Activated naive CD8-positive, alpha-beta T cell (primary cell): Measurements from ENCODE around the gene ANKLE2.
"Not testable (repeated sequence)": the region's sequence is repeated elsewhere in the genome, so short reads cannot be mapped to it uniquely, and the experiment has no call there.

Source experiments
- H3K27ac Mint-ChIP-seq: one replicate; pipeline ENCODE4 v1.8.0; 2021; ENCODE audit warnings: mixed read lengths
- H3K27me3 Mint-ChIP-seq: one replicate; pipeline ENCODE4 v1.8.0; 2021; ENCODE audit warnings: mixed read lengths
- H3K36me3 Mint-ChIP-seq: one replicate; pipeline ENCODE4 v1.8.0; 2021; ENCODE audit warnings: mixed read lengths
- H3K4me1 Mint-ChIP-seq: one replicate; pipeline ENCODE4 v1.8.0; 2021; ENCODE audit warnings: low read depth, mixed read lengths
- H3K4me3 Mint-ChIP-seq: one replicate; pipeline ENCODE4 v1.8.0; 2021; ENCODE audit warnings: mild to moderate bottlenecking, mixed read lengths
- H3K9me3 Mint-ChIP-seq: one replicate; pipeline ENCODE4 v1.8.0; 2021; ENCODE audit warnings: low read depth, mixed read lengths

ANKLE2 gene

DNA sequence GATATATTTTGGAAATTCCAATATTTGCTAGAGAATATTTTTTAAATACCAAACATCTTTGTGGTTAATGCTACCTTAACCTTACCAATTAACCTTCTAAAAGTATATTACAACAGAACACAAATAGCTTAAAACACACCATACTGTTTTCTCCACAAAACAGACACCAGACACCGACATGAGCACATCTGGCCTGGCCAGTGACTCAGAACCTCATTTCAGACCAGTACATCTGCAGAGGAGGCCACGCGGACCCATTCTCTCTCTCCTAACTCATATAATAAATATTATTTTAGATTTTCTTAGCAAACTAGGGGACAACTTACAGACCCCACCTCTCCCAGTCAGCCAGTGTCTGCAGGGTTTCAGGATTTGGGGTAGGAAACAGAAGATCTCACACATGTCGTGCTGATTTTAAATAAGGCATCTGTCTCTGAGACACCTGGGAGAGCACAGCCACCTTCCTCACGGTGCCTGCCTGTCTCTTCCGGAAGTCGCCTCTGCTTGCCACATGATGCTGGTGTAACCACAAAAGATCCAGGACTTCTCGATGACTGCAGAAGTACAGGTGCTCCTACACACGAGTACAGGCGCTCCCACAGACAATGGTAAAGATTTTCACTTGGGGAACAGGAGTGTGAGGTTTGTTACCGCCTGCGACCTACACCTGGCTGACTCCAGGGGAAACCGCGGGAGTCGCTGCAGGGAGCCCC lies 9.7 kb upstream of the ANKLE2 start:
- no peaks in the 10 kb centered on the region for H3K27me3 Mint-ChIP-seq
- H3K27ac Mint-ChIP-seq: peak overlapping the region; percentile 79
- H3K4me3 Mint-ChIP-seq: peak overlapping the region; percentile 53
- peaks cover 4% of the 10 kb centered on the region for H3K36me3 Mint-ChIP-seq
- H3K4me1 Mint-ChIP-seq: peaks cover 60% of the 10 kb centered on the region
- H3K9me3 Mint-ChIP-seq: no peaks in the 10 kb centered on the region

DNA sequence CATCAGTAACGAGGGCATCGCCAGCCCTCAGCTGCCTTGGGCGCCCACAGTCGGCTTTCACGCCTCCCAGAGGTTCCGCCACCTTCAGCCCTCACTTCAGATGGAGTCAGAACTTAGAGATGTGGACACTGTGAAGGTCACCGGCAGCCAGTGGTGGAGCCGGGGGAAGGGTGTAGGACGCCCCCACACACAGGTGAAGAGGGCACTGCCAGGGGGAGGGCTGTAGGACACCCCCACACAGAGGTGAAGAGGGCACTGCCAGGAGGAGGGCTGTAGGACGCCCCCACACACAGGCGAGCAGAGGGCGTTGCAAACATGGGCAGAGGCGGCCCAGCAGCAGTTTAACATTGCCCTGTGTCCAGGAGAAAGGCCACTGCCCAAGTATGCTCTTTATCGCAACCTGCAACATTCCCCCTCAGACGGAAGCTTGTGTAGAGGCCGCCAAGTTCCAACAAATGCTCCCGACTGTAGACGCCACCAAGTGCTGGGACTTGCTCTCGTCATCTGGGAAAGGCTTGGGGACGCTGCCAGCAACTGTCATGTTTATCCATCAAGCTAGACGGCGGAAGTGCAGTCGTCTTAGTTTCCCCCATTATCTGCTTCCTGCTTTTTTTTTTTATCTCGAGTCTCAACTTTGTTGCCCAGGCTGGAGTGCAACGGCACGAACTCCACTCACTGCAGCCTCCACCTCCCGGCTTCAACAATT lies 4.9 kb upstream of the ANKLE2 start:
- peaks cover 42% of the 10 kb centered on the region for H3K4me1 Mint-ChIP-seq
- peaks cover 2% of the 10 kb centered on the region for H3K36me3 Mint-ChIP-seq
- H3K9me3 Mint-ChIP-seq: no peaks in the 10 kb centered on the region
- H3K27me3 Mint-ChIP-seq: no peaks in the 10 kb centered on the region
- H3K27ac Mint-ChIP-seq: no peak overlapping the region
- H3K4me3 Mint-ChIP-seq: no peak overlapping the region

GRCh38 chr12:132765361-132765760 lies 3.7 kb upstream of the ANKLE2 start:
- H3K27ac Mint-ChIP-seq: no peak overlapping the region
- no peaks in the 10 kb centered on the region for H3K27me3 Mint-ChIP-seq
- H3K4me1 Mint-ChIP-seq: peaks cover 41% of the 10 kb centered on the region
- peaks cover 4% of the 10 kb centered on the region for H3K36me3 Mint-ChIP-seq
- no peaks in the 10 kb centered on the region for H3K9me3 Mint-ChIP-seq
- no peak overlapping the region for H3K4me3 Mint-ChIP-seq

DNA sequence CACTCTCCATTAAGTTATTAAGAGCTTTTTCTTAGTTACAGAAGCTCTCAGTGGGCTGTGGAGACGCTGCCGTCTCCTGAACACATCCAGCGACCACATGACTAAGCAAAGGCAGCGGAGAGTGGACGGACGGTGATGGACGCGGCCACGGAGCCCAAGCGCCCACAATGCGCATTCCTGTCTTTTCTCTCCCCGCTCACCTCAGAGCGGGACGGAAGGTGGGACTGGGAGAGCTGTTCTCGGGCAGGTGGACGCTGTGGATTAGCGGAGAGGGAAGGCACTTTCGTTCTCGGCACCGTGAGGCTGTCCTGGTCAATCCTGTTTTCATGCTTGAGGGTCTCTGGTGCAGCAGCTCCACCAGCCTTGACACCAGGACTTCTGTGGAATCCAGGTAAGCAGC lies 2.6 kb upstream of the ANKLE2 start:
- Mint-ChIP-seq H3K27ac (no peak overlapping the region), H3K4me3 (no peak overlapping the region)

DNA sequence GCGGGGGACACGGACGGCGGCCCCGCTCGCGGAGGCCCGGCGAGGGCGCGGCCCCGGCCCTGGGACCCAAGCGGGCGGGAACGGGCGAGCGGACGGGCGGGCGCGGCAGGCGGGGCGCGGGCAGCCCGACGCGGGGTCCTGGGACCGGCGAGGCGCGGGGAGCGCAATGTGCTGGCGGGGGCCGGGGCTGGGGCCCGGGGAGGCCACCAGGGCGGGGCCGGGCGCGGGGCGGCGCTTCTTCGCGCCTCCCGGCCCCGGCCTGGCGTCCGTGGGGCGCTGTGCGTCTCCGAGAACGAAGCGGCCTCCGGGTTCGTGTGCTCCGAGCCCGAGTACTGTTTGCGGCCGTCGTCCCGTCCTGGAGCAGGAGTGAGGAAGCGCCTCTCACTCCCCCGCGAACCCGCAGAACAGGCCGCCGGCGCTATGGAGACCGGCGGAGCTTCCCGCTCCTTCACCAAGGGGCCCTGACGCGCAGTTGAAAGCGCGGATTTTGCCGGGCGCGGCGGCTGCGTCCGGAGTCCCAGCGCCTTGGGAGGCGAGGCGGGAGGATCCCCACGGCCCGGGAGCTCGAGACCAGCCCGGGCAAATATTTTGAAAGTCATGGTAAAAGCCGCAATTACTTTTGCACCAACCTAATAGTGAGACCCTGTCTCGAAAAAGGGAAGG lies 420 bp upstream of the ANKLE2 start:
- Mint-ChIP-seq H3K4me3 (peak overlapping the region; percentile 78), H3K9me3 (no peaks in the 10 kb centered on the region), H3K27me3 (no peaks in the 10 kb centered on the region), H3K4me1 (peaks cover 23% of the 10 kb centered on the region), H3K27ac (peak overlapping the region; percentile 66), H3K36me3 (peaks cover 3% of the 10 kb centered on the region)

More for the DNA sequence above, 2.6 kb upstream of the ANKLE2 start:
- no peaks in the 10 kb centered on the region for H3K9me3 Mint-ChIP-seq
- H3K27me3 Mint-ChIP-seq: no peaks in the 10 kb centered on the region
- peaks cover 5% of the 10 kb centered on the region for H3K36me3 Mint-ChIP-seq
- peaks cover 38% of the 10 kb centered on the region for H3K4me1 Mint-ChIP-seq

GRCh38 chr12:132759359-132759758 lies 2.3 kb downstream of the ANKLE2 start:
- peaks cover 3% of the 10 kb centered on the region for H3K36me3 Mint-ChIP-seq
- H3K27me3 Mint-ChIP-seq: no peaks in the 10 kb centered on the region
- peak overlapping the region; percentile 47 for H3K4me3 Mint-ChIP-seq
- H3K9me3 Mint-ChIP-seq: no peaks in the 10 kb centered on the region
- H3K27ac Mint-ChIP-seq: no peak overlapping the region
- H3K4me1 Mint-ChIP-seq: peaks cover 32% of the 10 kb centered on the region

DNA sequence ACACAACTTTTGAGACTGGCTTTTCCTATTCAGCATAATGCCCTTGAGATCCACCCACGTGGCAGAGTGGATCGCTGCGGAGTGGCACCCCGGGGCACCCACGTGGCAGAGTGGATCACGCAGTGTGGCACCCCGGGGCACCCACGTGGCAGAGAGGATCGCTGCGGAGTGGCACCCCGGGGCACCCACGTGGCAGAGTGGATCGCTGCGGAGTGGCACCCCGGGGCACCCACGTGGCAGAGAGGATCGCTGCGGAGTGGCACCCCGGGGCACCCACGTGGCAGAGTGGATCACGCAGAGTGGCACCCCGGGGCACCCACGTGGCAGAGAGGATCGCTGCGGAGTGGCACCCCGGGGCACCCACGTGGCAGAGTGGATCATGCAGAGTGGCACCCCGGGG lies 2.8 kb downstream of the ANKLE2 start:
- H3K27me3 Mint-ChIP-seq, H3K27ac Mint-ChIP-seq, H3K4me3 Mint-ChIP-seq, H3K9me3 Mint-ChIP-seq, H3K36me3 Mint-ChIP-seq: not testable (repeated sequence)
- peaks cover 32% of the 10 kb centered on the region for H3K4me1 Mint-ChIP-seq

GRCh38 chr12:132754160-132754932 lies 7.3 kb downstream of the ANKLE2 start:
- Mint-ChIP-seq H3K27ac (peak overlapping the region; percentile 22), H3K27me3 (no peaks in the 10 kb centered on the region), H3K4me3 (no peak overlapping the region), H3K9me3 (no peaks in the 10 kb centered on the region), H3K4me1 (peaks cover 12% of the 10 kb centered on the region), H3K36me3 (no peaks in the 10 kb centered on the region)

GRCh38 chr12:132753670-132754069 lies 8.0 kb downstream of the ANKLE2 start:
- H3K9me3 Mint-ChIP-seq, H3K27ac Mint-ChIP-seq, H3K4me3 Mint-ChIP-seq, H3K27me3 Mint-ChIP-seq, H3K36me3 Mint-ChIP-seq: not testable (repeated sequence)
- peaks cover 10% of the 10 kb centered on the region for H3K4me1 Mint-ChIP-seq

GRCh38 chr12:132748319-132748718 lies 13.3 kb downstream of the ANKLE2 start:
- H3K36me3 Mint-ChIP-seq: peaks cover 7% of the 10 kb centered on the region
- H3K27me3 Mint-ChIP-seq: no peaks in the 10 kb centered on the region
- H3K9me3 Mint-ChIP-seq: no peaks in the 10 kb centered on the region
- no peak overlapping the region for H3K27ac Mint-ChIP-seq
- no peak overlapping the region for H3K4me3 Mint-ChIP-seq
- H3K4me1 Mint-ChIP-seq: peaks cover 4% of the 10 kb centered on the region

DNA sequence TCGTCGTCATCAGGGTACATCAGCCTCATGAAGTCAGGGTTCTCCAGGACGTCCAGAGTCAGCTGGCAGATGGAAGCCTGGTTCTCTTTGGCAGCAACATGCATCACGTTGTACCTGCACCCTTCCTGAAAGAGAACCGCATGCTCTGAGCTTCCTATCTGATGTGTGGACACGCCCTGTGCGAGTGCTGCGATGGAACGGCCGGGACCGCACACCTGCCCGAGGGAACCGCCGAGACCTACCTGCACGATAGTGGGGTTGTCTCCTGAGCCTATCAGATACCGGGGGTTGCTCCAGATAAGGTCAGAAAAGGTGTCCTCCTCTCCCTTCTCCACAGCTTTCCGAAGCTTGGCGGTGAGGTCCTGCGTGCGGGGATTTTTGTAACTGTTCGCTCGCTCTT lies 13.7 kb downstream of the ANKLE2 start:
- H3K27ac Mint-ChIP-seq: no peak overlapping the region
- no peaks in the 10 kb centered on the region for H3K27me3 Mint-ChIP-seq
- H3K9me3 Mint-ChIP-seq: no peaks in the 10 kb centered on the region
- peaks cover 9% of the 10 kb centered on the region for H3K36me3 Mint-ChIP-seq
- no peak overlapping the region for H3K4me3 Mint-ChIP-seq
- H3K4me1 Mint-ChIP-seq: peaks cover 5% of the 10 kb centered on the region

- peaks cover 5% of the 10 kb centered on the region for H3K4me1 Mint-ChIP-seq
- H3K9me3 Mint-ChIP-seq: no peaks in the 10 kb centered on the region
- peaks cover 14% of the 10 kb centered on the region for H3K36me3 Mint-ChIP-seq
- H3K4me3 Mint-ChIP-seq: no peak overlapping the region
- H3K27ac Mint-ChIP-seq: no peak overlapping the region
- H3K27me3 Mint-ChIP-seq: no peaks in the 10 kb centered on the region
These were observed 14.2 kb downstream of the ANKLE2 start for GRCh38 chr12:132747395-132747794.

- Mint-ChIP-seq H3K4me3 (no peak overlapping the region), H3K27me3 (no peaks in the 10 kb centered on the region), H3K9me3 (no peaks in the 10 kb centered on the region), H3K36me3 (peaks cover 14% of the 10 kb centered on the region), H3K27ac (no peak overlapping the region), H3K4me1 (peaks cover 5% of the 10 kb centered on the region)
These were observed 15.0 kb downstream of the ANKLE2 start for GRCh38 chr12:132746613-132747012.

DNA sequence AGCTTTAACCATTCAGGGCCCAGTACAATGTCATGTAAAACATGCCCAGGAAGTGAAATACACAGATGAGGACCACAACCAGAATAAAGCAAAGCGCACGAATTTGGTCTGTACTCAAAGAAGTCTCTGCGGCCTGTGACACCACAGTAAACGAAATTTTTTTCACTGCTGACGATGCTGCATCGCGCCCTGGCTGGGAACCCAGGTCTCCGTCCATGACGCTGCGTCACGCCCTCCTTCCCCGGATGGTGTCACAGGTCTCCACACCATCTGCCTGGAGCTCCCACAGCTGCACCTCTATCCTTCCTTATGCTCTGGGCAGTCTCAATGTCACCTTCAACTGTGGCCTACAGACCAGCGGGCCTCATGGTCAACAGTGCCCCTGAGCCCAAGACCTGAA lies 17.8 kb downstream of the ANKLE2 start:
- H3K4me1 Mint-ChIP-seq: peaks cover 5% of the 10 kb centered on the region

GRCh38 chr12:132741620-132742019 lies 20.0 kb downstream of the ANKLE2 start:
- Mint-ChIP-seq H3K4me1 (peaks cover 5% of the 10 kb centered on the region), H3K36me3 (peaks cover 12% of the 10 kb centered on the region), H3K27me3 (no peaks in the 10 kb centered on the region), H3K4me3 (no peak overlapping the region), H3K9me3 (no peaks in the 10 kb centered on the region), H3K27ac (no peak overlapping the region)

More for the DNA sequence above, 17.8 kb downstream of the ANKLE2 start:
- H3K27me3 Mint-ChIP-seq: no peaks in the 10 kb centered on the region
- no peak overlapping the region for H3K27ac Mint-ChIP-seq
- no peaks in the 10 kb centered on the region for H3K9me3 Mint-ChIP-seq
- H3K4me3 Mint-ChIP-seq: no peak overlapping the region
- peaks cover 14% of the 10 kb centered on the region for H3K36me3 Mint-ChIP-seq
